ENCODE data around the gene PIWIL4.
"Not testable (repeated sequence)": the region's sequence is repeated elsewhere in the genome, so short reads cannot be mapped to it uniquely, and the experiment has no call there.

PIWIL4 gene

DNA sequence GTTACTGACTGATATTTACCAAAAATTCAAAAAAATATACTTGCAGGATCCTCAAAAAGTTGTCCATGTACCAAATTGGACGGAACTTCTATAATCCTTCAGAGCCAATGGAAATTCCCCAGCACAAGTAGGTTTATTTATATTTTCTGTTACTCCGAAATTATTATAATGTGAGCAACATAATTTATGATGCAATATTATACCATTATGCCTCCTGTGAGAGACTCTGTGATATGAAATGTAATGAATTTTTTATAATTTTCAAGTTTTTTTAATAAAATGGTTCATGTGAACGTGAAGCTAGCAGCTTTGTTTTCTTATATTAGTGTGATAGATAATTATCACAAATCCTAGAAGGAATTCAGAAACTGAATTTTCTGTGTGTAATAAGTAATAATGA lies 18.2 kb downstream of the PIWIL4 start:
- no peak for DNase-seq

DNA sequence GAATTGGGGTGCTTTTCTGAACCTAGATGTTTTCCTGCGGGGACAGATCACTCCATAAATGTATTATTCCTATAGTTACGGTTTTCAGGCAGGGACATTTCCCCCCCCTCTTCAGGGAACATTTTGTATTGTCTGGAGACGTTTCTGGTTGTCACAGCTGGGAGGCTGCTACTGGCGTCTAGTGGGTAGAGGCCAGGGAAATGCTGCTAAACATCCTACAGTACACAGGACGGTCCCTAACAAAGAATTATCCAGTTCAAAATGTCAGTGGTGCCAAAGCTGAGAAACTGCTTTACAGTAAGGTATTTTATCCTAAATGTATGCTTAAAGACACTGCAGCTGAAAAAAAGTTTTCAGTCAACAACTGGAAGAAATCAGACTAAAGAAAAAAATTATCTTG lies 19.4 kb downstream of the PIWIL4 start:
- peak in 1 of 2 experiments; percentile 29 for DNase-seq

DNA sequence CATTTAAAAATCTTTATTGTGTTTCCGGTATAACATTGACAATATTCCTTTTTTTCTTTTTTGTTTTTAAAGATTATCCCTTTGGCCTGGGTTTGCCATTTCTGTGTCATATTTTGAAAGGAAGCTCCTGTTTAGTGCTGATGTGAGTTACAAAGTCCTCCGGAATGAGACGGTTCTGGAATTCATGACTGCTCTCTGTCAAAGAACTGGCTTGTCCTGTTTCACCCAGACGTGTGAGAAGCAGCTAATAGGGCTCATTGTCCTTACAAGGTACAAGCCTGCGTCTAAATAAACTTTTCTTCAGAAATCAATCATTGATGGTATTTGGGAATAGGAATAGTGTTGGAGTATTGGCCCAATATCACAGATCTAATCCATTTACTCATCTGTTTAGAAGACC lies 19.8 kb downstream of the PIWIL4 start:
- peak in 1 of 2 experiments; percentile 27 for DNase-seq

DNA sequence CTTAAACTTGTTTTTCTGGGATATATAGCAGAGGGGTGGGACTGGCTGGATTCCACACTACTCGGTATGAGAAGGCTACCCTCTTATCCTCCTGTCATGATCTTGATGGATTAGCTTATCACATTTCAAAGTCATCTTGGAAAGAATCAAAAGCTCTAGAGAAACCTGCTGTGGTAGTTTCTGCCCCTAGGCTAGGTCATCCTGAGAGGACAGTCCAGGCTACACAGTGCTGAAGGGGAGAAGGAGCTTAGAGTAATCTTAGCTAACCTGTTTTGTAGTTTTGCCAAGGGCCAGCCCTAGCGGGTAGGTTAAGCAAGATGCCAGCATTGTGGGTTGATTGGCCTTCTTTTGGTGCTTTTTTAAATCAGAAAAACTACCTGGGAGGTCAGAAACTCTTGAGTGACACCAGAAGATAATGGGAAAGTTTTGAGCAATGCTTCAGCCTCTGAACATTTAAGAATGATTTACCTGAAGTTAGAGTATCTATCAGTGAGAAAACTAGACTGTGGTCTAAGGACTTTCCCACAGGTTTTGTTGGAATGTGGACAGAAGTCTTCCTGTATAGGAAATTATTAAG lies 21.3 kb downstream of the PIWIL4 start:
- peak; percentile 20 to 68 for DNase-seq

DNA sequence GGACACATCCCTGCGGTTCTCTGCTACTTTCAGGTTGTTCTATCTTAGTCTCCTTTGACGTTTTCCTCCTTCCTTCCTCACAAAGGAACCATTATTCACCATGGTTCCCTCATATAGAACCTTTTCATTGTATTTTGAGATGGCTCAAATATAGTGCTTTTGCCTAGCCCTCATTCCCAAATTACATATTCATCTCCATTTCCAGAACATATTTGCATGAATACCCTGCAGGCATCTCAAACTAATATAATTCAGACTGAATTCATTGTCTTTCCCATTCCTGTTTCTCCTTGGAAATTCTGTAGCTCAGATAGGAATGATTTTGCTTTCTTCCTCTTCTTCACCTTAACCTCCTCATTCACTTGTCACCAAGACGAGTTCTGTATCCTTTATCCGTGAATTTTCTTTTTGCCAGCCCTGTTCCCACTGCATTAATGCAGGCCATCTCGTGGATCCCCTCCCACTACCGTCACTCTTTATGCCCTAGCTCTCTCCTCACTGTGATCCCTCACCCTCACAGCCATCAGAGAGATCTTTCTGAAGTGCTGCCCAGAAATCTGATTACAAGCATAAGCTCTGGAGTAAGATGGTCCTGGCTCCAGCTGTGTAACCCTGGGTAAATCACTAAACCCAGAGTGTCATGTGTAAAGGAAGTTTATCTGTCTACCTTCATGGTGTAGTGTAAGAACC lies 23.3 kb downstream of the PIWIL4 start:
- DNase-seq = peak in 1 of 2 experiments; percentile 40

DNA sequence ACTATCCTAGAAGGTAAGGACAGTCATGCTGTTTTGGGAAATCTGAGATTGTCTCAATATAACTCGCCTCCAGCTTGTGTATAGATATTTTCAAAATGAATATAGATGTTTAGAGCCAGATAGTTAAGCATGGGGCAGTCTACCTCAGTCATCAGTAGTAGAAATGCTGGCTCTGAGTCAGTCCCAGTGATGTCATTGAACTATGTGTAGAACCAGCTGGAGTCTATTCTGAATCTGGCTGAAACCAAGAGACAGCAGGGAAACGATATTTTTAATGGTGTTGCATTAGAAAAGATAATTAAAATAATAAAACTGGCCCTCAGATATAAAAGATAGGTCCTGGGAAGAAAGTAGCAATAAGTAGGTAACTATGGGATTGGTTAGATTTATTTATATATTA lies 25.9 kb downstream of the PIWIL4 start:
- DNase-seq = no peak

DNA sequence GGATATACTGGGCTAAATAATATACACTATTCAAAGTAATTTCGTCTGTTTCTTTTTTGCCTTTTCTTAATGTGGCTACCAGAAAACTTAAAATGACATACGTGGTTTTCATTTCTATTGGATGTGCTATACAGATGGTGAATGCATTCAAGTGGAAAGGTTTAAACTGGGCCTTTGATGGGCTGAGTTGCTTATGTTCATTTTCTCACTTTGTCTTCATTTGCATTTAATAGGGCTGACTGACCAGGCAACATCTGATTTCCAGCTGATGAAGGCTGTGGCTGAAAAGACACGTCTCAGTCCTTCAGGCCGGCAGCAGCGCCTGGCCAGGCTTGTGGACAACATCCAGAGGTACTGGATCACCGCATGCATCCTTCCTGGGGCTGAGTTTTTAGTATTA lies 27.9 kb downstream of the PIWIL4 start:
- DNase-seq = peak; percentile 53 to 85

DNA sequence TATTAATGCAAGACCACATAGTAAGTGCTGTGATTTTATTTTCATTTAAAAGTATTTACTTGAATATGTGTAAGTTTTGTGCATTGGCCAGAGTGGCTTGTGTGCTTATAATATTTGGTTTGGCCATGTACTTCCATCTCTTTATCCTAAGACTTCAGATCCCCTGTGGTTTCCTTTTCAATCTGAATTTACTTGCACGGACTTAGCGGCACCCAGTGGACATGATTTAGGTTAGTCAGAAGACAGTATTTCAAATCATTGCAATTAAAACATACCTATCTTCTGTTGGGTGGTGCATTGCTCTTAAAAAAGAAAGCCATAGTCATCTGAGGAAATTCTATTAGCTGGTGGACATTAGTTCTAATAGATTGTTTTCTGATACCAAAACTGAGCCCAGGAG lies 30.7 kb downstream of the PIWIL4 start:
- DNase-seq = peak; percentile 9 to 51

DNA sequence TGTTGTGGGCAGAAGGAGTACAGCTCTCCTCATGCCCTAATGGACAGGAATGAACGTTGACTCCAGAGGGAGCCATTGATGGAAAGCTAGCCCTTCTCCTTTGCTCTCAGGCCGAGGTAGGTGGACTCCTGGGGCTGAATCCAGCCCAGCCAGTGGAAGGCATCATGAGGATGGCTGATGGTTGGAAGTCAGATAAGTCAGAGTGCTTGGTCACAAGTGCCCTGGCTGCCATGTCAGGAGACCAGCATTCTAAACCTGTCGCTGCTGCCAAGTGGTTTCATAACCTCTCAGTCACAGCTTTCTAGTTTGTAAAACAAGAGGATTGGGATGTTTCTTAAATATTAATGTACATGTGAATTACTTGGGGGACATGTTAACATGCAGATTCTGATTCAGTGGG lies 32.3 kb downstream of the PIWIL4 start:
- peak in 1 of 2 experiments; percentile 43 for DNase-seq

DNA sequence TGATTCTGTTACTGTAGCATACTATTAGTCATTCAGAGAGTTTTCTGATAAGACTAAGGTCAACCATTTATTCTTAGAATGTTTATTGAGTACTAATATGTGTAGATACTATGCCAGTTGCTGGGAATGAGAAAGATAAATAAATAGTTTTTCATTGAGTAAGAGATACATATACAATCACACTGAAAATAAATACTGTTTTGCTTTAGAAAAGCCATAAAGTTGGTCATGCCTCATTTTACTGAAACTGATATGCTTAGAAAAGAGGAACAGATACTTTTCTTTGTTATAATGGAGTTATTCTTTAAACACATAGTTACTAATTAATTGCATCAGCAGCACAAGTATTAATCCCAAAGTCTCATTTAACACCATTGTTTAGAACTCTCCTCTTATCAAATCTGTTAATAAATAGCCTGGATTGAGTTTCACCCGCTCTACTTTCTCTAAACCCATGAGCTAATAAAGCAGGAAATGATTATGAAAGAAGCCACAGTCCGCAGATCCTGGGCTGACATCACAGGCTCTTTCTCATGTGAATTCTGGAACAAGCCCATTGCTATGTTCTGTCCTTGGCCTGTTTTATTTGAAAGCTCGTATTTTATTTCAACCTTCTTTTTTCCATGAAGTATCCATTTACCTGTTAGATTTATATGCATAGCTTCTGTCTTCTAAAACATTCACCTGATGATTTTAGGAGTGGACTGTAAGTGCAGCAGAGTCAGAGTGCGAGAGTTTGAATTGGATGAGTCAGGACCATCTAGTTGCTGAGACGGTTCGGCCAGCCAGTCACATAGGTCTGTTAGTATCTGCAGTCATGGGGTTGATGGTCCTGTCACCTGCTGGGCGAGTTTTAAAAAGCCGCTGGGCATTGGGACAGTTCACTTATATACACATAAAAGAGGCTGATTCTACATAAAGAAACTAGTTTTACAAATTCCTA lies 35.5 kb downstream of the PIWIL4 start:
- DNase-seq = no peak

DNA sequence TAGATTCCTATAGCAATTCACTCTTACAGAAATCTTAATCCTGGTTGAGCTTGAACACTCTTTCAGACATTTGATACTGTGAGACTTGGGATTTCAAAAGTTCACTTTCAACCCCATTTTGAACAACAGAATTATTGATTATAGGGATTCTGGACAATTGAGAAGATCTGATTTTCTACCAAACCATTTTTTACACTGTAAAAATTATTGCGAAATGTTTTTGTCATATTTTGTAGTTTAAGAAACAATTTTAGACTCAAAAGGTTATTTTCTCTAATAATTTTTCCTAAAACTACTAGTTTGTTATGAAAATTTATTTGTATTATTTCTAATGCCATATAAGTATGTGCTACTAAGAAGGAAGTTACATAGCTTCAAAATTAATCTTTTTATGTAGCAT lies 36.4 kb downstream of the PIWIL4 start:
- no peak for DNase-seq

DNA sequence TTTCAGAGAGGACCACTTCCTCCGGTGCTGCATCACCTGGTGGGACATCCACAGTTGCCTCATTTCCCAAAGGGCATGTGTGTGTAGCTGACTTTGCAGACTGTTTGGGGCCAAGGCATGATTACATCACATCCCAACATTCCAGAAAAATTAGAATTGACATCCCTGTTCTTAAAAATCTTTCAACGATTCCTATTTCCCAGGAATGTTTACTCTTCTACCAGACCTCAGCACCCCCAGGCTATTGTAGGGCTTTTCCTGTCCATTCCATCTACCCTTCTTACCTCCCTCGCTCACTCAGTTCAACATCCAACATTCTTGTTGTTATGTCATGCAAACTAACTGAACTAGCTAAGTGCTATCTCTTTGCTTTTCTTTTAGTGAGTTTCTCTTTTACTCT lies 37.3 kb downstream of the PIWIL4 start:
- no peak for DNase-seq

DNA sequence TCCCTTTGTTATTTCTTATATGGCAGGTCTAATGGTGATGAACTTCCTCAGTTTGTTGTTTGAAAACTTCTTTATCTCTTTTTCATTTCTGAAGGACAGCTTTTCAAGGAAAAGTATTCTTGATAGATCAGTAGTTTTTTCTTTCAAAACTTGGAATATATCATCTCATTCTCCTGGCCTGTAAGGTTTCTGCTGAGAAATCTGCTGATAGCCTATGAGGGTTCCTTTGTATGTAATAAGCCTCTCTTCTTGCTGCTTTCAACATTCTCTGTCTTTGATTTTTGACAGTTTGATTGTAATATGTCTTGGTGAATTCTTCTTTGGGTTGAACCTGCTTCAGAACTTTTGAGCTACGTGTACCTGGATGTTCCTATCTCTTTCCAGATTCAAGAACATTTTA lies 46.0 kb downstream of the PIWIL4 start:
- no peak for DNase-seq

DNA sequence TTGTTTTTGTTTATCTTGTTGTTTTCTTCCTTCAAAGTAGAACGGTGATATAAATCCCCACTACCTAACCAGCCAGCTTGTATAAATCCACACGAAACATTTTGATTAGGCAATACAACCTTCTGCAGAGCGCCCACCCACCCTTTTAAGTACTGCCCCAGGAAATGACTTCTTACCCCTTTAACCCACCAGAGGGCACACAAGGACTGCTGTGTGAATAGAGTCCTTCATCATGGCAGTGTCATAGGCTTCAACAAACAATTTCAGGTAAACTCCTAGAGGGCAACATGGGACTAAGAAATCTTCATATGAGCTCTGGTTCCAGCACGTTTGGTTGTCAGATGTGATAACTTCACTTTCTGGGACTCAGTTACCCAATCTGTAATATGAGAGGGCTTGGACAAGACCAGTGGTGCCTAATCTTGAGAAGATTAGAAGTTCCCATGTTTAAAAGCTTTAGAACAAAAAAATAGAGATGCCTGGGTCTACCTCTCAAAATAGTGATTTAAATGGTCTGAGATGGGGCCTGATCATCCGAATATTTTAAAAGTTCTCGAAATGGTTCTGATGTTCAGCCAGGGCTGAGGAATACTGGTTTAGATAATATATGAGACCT lies 56.1 kb downstream of the PIWIL4 start:
- DNase-seq = peak; percentile 78 to 90

DNA sequence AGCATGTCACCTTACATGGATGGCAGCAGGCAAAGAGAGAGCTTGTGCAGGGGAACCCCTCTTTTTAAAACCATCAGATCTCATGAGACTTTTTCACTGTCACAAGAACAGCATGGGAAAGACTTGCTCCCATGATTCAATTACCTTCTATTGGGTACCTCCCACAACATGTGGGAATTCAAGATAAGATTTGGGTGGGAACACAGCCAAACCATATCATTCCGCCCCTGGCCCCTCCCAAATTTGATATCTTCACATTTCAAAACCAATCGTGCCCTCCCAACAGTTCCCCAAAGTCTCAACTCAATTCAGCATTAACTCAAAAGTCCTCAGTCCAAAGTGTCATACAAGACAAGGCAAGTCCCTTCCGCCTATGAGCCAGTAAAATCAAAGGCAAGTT lies 58.3 kb downstream of the PIWIL4 start:
- not testable (repeated sequence) for DNase-seq

DNA sequence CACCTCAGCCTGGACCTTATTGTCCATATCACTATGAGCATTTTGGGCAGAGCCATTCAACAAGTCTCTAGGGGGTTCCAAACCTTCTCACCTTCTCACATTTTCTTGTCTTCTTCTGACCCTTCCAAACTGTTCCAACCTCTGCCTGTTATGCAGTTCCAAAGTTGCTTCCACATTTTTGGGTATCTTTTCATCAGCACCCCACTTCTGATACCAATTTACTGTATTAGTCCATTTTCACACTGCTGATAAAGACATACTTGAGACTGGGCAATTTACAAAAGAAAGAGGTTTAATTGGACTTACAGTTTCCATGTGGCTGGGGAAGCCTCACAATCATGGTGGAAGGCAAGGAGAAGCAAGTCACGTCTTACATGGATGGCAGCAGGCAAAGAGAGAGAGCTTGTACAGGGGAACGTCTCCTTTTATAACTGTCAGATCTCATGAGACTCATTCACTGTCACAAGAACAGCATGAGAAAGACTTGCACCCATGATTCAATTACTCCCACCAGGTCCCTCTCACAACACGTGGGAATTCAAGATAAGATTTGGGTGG lies 59.9 kb downstream of the PIWIL4 start:
- DNase-seq = not testable (repeated sequence)

DNA sequence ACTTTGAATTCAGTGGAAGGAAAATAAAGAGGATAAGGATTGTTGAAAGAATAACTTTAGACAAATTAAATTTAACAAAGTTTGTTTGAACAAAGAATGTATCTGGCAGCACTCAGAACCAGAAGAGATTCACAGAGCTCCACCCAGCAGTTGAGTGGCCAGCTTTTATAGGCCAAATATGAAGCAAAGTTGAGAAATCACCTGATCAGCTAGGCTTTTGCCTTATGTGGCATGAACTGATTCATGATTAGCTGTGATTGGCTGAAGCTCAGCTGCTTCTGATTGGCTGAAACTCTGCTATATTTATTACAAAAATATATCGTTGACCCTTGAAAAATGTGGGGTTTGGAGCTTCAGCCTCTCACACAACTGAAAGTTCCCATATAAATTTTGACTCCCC lies 62.6 kb downstream of the PIWIL4 start:
- DNase-seq = no peak

DNA sequence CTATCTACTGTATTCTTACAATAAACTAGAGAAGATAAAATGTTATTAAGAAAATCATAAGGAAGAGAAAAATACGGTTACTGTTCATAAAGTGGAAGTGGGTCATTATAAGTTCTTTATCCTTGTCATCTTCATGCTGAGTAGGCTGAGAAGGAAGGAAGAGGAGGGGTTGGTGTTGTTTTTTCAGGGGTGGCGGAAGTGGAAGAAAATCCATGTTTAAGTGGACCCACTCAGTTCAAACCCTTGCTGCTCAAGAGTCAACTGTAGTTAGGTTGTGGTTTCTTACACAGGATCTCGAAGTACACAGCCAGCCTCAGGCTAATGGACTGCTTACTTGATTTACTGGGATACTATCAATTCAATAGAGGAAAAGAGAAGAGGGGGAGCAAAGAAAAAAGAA lies 63.1 kb downstream of the PIWIL4 start:
- no peak for DNase-seq

DNA sequence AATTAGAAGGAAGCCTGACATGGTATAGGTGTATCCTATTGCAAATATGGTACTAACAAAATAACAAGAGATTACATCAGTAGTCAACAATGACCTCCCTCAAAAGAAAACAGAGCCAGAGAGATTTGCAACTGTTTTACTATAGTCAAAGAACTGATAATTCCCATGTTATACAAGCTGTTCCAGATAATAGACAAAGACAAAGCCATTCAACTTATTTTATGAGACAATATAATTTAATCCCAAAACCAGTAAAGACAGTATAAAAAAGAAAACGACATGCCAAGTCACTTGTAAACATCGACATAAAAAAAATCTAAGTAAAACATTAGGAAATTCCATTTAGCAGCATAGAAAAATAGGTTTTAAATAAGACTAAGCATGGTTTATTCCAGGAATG lies 65.2 kb downstream of the PIWIL4 start:
- no peak for DNase-seq

DNA sequence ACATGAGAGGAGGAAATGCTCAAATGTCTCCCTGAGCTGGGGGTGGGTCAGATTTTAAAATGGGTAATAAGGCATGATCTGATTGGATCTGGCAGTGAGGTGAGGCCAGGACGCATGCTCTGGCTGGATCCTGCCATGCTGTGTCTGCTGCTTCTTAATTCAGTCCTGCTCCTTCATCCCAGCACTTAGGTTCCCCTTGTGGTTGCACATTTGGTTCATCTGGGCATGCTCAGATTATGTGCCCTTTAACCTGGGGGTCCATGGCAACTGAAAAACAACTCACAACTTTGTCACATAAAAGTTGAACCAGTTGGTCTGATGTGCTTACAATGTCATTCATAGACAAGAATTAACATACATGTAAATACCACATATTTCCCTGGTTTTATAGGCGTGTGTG lies 67.9 kb downstream of the PIWIL4 start:
- DNase-seq = no peak

DNA sequence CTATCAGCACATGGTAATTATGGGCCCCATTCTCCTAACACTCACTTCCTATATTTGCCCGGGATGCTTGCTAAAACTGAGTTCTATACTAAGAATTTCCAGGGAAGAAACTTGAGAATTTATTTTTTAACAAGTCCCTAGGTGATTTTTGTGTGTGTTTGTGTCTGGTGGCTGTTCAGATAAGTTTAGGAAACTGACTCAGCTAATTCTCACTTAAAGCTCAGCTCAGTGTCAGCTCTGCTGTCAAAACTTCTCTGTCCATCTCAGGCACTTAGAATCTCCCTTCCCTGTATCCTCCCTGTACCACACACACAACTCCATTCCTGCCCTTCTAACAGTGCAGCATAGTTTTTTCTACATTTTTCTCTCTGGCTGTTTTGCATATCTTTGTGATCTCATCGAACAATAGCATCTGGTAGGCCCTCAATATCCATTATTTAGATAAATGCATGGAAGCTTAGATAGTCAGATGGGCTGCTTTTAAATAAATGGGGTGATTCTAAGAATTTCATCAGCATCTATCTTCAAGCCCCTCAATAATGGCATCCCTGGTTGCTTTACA lies 69.3 kb downstream of the PIWIL4 start:
- DNase-seq = no peak

DNA sequence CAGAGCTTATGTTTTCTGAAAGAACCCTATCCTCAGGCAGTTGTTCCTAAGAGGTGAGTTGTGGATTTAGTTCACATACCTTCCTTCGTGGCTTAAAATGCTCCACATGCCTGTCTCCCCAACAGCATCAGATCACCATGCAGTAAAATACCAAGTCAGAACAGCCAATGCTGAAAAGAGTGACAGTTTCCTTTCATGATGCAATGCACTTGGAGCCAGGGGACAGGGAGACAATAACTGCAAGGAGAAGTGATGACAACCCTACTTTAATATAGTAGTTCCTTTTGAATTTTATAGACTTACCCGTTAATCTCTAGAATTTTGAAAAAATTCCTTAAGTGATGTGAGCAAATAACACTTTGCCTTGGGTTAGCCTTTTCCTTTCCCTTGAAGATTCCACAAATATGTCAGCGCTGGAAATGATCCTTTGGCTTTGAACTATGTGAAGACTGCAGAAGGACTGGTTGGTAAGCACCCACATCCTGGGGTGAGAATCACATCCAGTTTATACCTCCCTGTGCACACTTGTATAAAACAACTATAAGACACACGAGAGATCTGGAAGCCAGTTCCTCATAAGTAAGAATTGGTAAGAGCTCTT lies 71.2 kb downstream of the PIWIL4 start:
- no peak for DNase-seq
